Mesangial cell (primary cell): Measurements from ENCODE around the gene OPALIN. TPM values are rescaled to one million over a fixed set of nuclear protein-coding genes. Genes with fewer than 3 reads are reported as not detected.

Experiments
- total RNA-seq: library from RNA; depleted of rRNA; stranded (reverse); fragments of >200 nt; gene quantifications from 2 replicates; pipeline ENCODE4 v1.2.3, GENCODE V29; 2015

The OPALIN gene
- total RNA-seq, result not detected in 2 replicates

GRCh38 chr10:96358851-96359540 lies at the start of gene OPALIN:
TSS of gene OPALIN (minus strand) at chr10:96359002. CDS start at chr10:96358896, 106 bp downstream.

GRCh38 chr10:96304230-96304629 lies 54.6 kb downstream of the OPALIN start, which contains the start of gene DNTT:
TSS of gene DNTT (plus strand) at chr10:96304434. CDS start at chr10:96304498, 64 bp downstream.

Other genes starting within 250 kb of the OPALIN start
- gene ZNF518A, start 228.7 kb downstream of the OPALIN start, total RNA-seq, result 6.0 and 7.0 TPM in 2 replicates
- not detected in 2 replicates for gene BLNK, start 87.4 kb downstream of the OPALIN start, total RNA-seq
- not detected in 2 replicates for gene DNTT, start 54.6 kb downstream of the OPALIN start, total RNA-seq
- gene TLL2, start 154.9 kb upstream of the OPALIN start, total RNA-seq, result 3.7 and 5.7 TPM in 2 replicates
- gene TM9SF3, start 228.0 kb upstream of the OPALIN start, total RNA-seq, result 43.5 and 55.6 TPM in 2 replicates